Mesodermal cell (in vitro differentiated cells): ENCODE data around the gene PHF3.

Experiments used
- H3K27ac ChIP-seq: 2 replicates; pipeline ENCODE4 v1.7.0; 2013; ENCODE audit warnings: mild to moderate bottlenecking, low read depth, low read length, moderate library complexity; ENCODE audit not compliant: severe bottlenecking
- H3K36me3 ChIP-seq: 2 replicates; pipeline ENCODE4 v1.7.1; 2013; ENCODE audit warnings: mild to moderate bottlenecking, low read length, moderate library complexity; ENCODE audit not compliant: control insufficient read depth, insufficient read depth
- H3K4me1 ChIP-seq: one replicate; pipeline ENCODE4 v1.7.1; 2013; ENCODE audit warnings: mild to moderate bottlenecking, low read length; ENCODE audit not compliant: insufficient read depth, control insufficient read depth, poor library complexity, severe bottlenecking
- H3K4me3 ChIP-seq: 2 replicates; pipeline ENCODE4 v1.7.0; 2013; ENCODE audit warnings: low read length, control low read depth, mild to moderate bottlenecking; ENCODE audit not compliant: insufficient read depth, poor library complexity, severe bottlenecking; ENCODE audit errors: extremely low read depth
- H3K9me3 ChIP-seq: 2 replicates; pipeline ENCODE4 v1.7.1; 2013; ENCODE audit warnings: mild to moderate bottlenecking, low read length, moderate library complexity; ENCODE audit not compliant: control insufficient read depth
- WGBS, 2 experiments: methylation state at CpG; one replicate each; pipeline ENCODE4 v1.1.5; 2013; ENCODE audit warnings: missing lambda C conversion rate in 2 of 2; ENCODE audit not compliant: insufficient coverage in 2 of 2; 5-methylcytosine and 5-hydroxymethylcytosine counted together

PHF3 gene

GRCh38 chr6:63764318-63764916 lies 128.8 kb downstream of the PHF3 start:
- no CpG with 5 or more reads among the region's 4 CpGs for WGBS, 2 experiments
- Histone ChIP-seq H3K9me3 (no peaks in the 10 kb centered on the region), H3K27ac (no peak overlapping the region), H3K4me3 (no peak overlapping the region), H3K4me1 (no peaks in the 10 kb centered on the region), H3K36me3 (no peaks in the 10 kb centered on the region)
